HEK293 (cell line): ENCODE measurements around the gene ALDOA.

Experiments used
- ATF2 ChIP-seq: fragments of 450-650 bp; formaldehyde crosslinking; IDR thresholded peaks from 2 replicates; pipeline ENCODE4 v1.5.1; 2016; ENCODE audit warnings: missing biosample characterization, missing genetic modification characterization, low read depth
- GLI2 ChIP-seq: fragments of 450-650 bp; formaldehyde crosslinking; IDR thresholded peaks from 2 replicates; pipeline ENCODE4; 2017; ENCODE audit warnings: missing biosample characterization, missing genetic modification characterization, low read depth, borderline replicate concordance
- GLIS2 ChIP-seq: fragments of 450-650 bp; formaldehyde crosslinking; IDR thresholded peaks from 2 replicates; pipeline ENCODE4 v1.5.1; 2016; ENCODE audit warnings: missing biosample characterization, missing genetic modification characterization
- HIC1 ChIP-seq: fragments of 450-650 bp; formaldehyde crosslinking; IDR thresholded peaks from 2 replicates; pipeline ENCODE4 v1.5.1; 2016; ENCODE audit warnings: missing biosample characterization, missing genetic modification characterization
- HOXD13 ChIP-seq: sonication (generic); formaldehyde crosslinking; IDR thresholded peaks from 2 replicates; pipeline ENCODE4 v1.8.0; 2022; ENCODE audit warnings: missing genetic modification reagents, borderline replicate concordance
- KLF16 ChIP-seq: fragments of 450-650 bp; formaldehyde crosslinking; IDR thresholded peaks from 2 replicates; pipeline ENCODE4 v1.5.1; 2017; ENCODE audit warnings: missing biosample characterization, missing genetic modification characterization
- OVOL3 ChIP-seq: fragments of 450-650 bp; formaldehyde crosslinking; IDR thresholded peaks from 2 replicates; pipeline ENCODE4 v1.5.1; 2016; ENCODE audit warnings: missing biosample characterization, missing genetic modification characterization
- TSHZ1 ChIP-seq: fragments of 450-650 bp; formaldehyde crosslinking; IDR thresholded peaks from 2 replicates; pipeline ENCODE4 v1.5.1; 2016; ENCODE audit warnings: missing biosample characterization, missing genetic modification characterization, borderline replicate concordance
- YY1 ChIP-seq: fragments of 450-650 bp; formaldehyde crosslinking; IDR thresholded peaks from 2 replicates; pipeline ENCODE4 v1.5.1; 2018; ENCODE audit warnings: missing biosample characterization, missing genetic modification characterization
- ZBTB49 ChIP-seq: fragments of 450-650 bp; formaldehyde crosslinking; IDR thresholded peaks from 2 replicates; pipeline ENCODE4 v1.5.1; 2016; ENCODE audit warnings: missing biosample characterization, missing genetic modification characterization, low read depth
- ZNF175 ChIP-seq: fragments of 450-650 bp; formaldehyde crosslinking; IDR thresholded peaks from 2 replicates; pipeline ENCODE4 v1.5.1; 2016; ENCODE audit warnings: missing biosample characterization, missing genetic modification characterization
- ZNF2 ChIP-seq: fragments of 450-650 bp; formaldehyde crosslinking; IDR thresholded peaks from 2 replicates; pipeline ENCODE4 v1.5.1; 2016; ENCODE audit warnings: missing biosample characterization, missing genetic modification characterization
- ZNF274 ChIP-seq, 2 experiments: fragments of 200-500 bp in 1 of 2; fragments of 450-650 bp in 1 of 2; sonication (Bioruptor generic) in 1 of 2; formaldehyde crosslinking in 1 of 2; IDR thresholded peaks; 2 replicates each; pipeline versions ENCODE4 v1.5.1 to v1.6.1; 2014 to 2016; ENCODE audit warnings: borderline replicate concordance in 1 of 2, inconsistent platforms in 1 of 2, low read length in 1 of 2, missing biosample characterization in 1 of 2, missing genetic modification characterization in 1 of 2
- ZNF311 ChIP-seq: fragments of 450-650 bp; formaldehyde crosslinking; IDR thresholded peaks from 2 replicates; pipeline ENCODE4 v1.5.1; 2017; ENCODE audit warnings: missing biosample characterization, missing genetic modification characterization, borderline replicate concordance
- ZNF324 ChIP-seq: fragments of 450-650 bp; formaldehyde crosslinking; IDR thresholded peaks from 2 replicates; pipeline ENCODE4 v1.5.1; 2016; ENCODE audit warnings: missing biosample characterization, missing genetic modification characterization
- ZNF391 ChIP-seq: fragments of 450-650 bp; formaldehyde crosslinking; IDR thresholded peaks from 2 replicates; pipeline ENCODE4 v1.5.1; 2016; ENCODE audit warnings: low read depth, missing biosample characterization, missing genetic modification characterization, borderline replicate concordance
- ZNF488 ChIP-seq: fragments of 450-650 bp; formaldehyde crosslinking; IDR thresholded peaks from 2 replicates; pipeline ENCODE4 v1.5.1; 2016; ENCODE audit warnings: missing biosample characterization, missing genetic modification characterization
- ZNF580 ChIP-seq: fragments of 450-650 bp; formaldehyde crosslinking; IDR thresholded peaks from 2 replicates; pipeline ENCODE4 v1.5.1; 2016; ENCODE audit warnings: missing biosample characterization, missing genetic modification characterization
- ZNF623 ChIP-seq: fragments of 450-650 bp; formaldehyde crosslinking; IDR thresholded peaks from 2 replicates; pipeline ENCODE4 v1.5.1; 2016; ENCODE audit warnings: missing biosample characterization, missing genetic modification characterization
- ZNF639 ChIP-seq: fragments of 450-650 bp; formaldehyde crosslinking; IDR thresholded peaks from 2 replicates; pipeline ENCODE4 v1.5.1; 2016; ENCODE audit warnings: missing biosample characterization, missing genetic modification characterization
- ZNF654 ChIP-seq: fragments of 450-650 bp; formaldehyde crosslinking; IDR thresholded peaks from 2 replicates; pipeline ENCODE4 v1.5.1; 2016; ENCODE audit warnings: low read depth, missing biosample characterization, missing genetic modification characterization
- ZNF670 ChIP-seq: fragments of 450-650 bp; formaldehyde crosslinking; IDR thresholded peaks from 2 replicates; pipeline ENCODE4 v1.5.1; 2016; ENCODE audit warnings: missing biosample characterization, missing genetic modification characterization, low read depth
- ZNF677 ChIP-seq: fragments of 450-650 bp; IDR thresholded peaks from 2 replicates; pipeline ENCODE4 v1.5.0; 2018; ENCODE audit warnings: missing biosample characterization, mild to moderate bottlenecking, missing genetic modification characterization, moderate library complexity
- ZNF747 ChIP-seq: fragments of 450-650 bp; formaldehyde crosslinking; IDR thresholded peaks from 2 replicates; pipeline ENCODE4 v1.5.1; 2016; ENCODE audit warnings: missing biosample characterization, missing genetic modification characterization
- ZSCAN16 ChIP-seq: fragments of 450-650 bp; formaldehyde crosslinking; IDR thresholded peaks from 2 replicates; pipeline ENCODE4 v1.5.1; 2016; ENCODE audit warnings: missing biosample characterization, missing genetic modification characterization

ALDOA gene

GRCh38 chr16:30052671-30053372 lies 12.7 kb upstream of the ALDOA start (continued):
- TF ChIP-seq ZNF670: 0 out of 2 replicates have a peak, but pooled peaks have one; percentile 29
- TF ChIP-seq ZNF274 (IDR thresholded peaks at IDR 0.05; ENCODE audit: low read length): no peak
- TF ChIP-seq ZNF274 (tag by site-specific recombination; IDR thresholded peaks at IDR 0.05; ENCODE audit: borderline replicate concordance): no peak
- TF ChIP-seq GLIS2 (tag by site-specific recombination): 0 out of 2 replicates have a peak, but pooled peaks have one; percentile 21
- no peak for TF ChIP-seq ZNF677
- TF ChIP-seq TSHZ1 (tag by site-specific recombination): peak; percentile 87
- TF ChIP-seq ZNF654 (tag by site-specific recombination): peak; percentile 67
- no peak for TF ChIP-seq ZNF175 (tag by site-specific recombination)
- TF ChIP-seq ZSCAN16 (tag by site-specific recombination): no peak; the same call in 1 of the 2 replicates
- no peak for TF ChIP-seq ZNF747
- TF ChIP-seq ZNF639 (tag by site-specific recombination): peak; percentile 96
- TF ChIP-seq OVOL3 (tag by site-specific recombination): no peak; the same call in none of the 2 replicates
- peak; percentile 93 for TF ChIP-seq KLF16
- peak; percentile 20; the same call in 1 of the 2 replicates for TF ChIP-seq ZNF488
- peak; percentile 96; the same call in 1 of the 2 replicates for TF ChIP-seq ZNF324 (tag by site-specific recombination)
- peak; percentile 92 for TF ChIP-seq ZNF623 (tag by site-specific recombination)
- TF ChIP-seq ZNF2 (tag by site-specific recombination): peak; percentile 92
- TF ChIP-seq ZNF580: peak; percentile 87; the same call in 1 of the 2 replicates
- no peak for TF ChIP-seq ZNF311 (tag by site-specific recombination)
- no peak; the same call in 1 of the 2 replicates for TF ChIP-seq GLI2 (tag by site-specific recombination)
- TF ChIP-seq ZNF391: peak; percentile 95; the same call in 1 of the 2 replicates
- TF ChIP-seq HOXD13 (CRISPR knock-in tag): no peak
- no peak for TF ChIP-seq ZBTB49 (tag by site-specific recombination)
- no peak for TF ChIP-seq HIC1 (tag by site-specific recombination)
- peak; percentile 59; the same call in 1 of the 2 replicates for TF ChIP-seq YY1 (tag by site-specific recombination)
- no peak for TF ChIP-seq ATF2 (tag by site-specific recombination)
